HepG2 (cell line): ENCODE measurements around the gene METTL27. TPM values are rescaled to one million over a fixed set of nuclear protein-coding genes. Genes with fewer than 3 reads are reported as not detected.

Source experiments
- DMTF1 ChIP-seq: sonication (generic); formaldehyde crosslinking; IDR thresholded peaks from 2 replicates; pipeline ENCODE4 v1.4.0; 2020; ENCODE audit warnings: mild to moderate bottlenecking, missing genetic modification reagents
- ELF3 ChIP-seq: IDR thresholded peaks from 2 replicates; pipeline ENCODE4 v1.6.1; 2016; ENCODE audit warnings: missing genetic modification reagents, missing compliant biosample characterization
- FOXA3 ChIP-seq: IDR thresholded peaks from 2 replicates; pipeline ENCODE4 v1.6.1; 2016; ENCODE audit warnings: missing genetic modification reagents, missing compliant biosample characterization
- MED1 ChIP-seq: sonication (generic); formaldehyde crosslinking; IDR thresholded peaks from 2 replicates; pipeline ENCODE4 v1.4.0; 2020; ENCODE audit warnings: missing genetic modification reagents
- MXD4 ChIP-seq: IDR thresholded peaks from 2 replicates; pipeline ENCODE4 v1.6.1; 2016; ENCODE audit warnings: mild to moderate bottlenecking, missing biosample characterization, missing genetic modification reagents
- NFIC ChIP-seq: IDR thresholded peaks from 2 replicates; pipeline ENCODE4 v1.6.1; 2012; ENCODE audit warnings: mild to moderate bottlenecking, low read length, inconsistent platforms
- NR2F6 ChIP-seq, 2 experiments: IDR thresholded peaks; 2 replicates each; pipeline ENCODE4 v1.6.1; 2016; ENCODE audit warnings: antibody characterized with exemption in 1 of 2, mild to moderate bottlenecking in 1 of 2
- PCBP1 ChIP-seq: fragments of 200-400 bp; formaldehyde crosslinking; IDR thresholded peaks from 2 replicates; pipeline ENCODE4 v1.6.1; 2017; ENCODE audit warnings: mild to moderate bottlenecking, low read depth, low read length, borderline replicate concordance
- SRSF4 ChIP-seq: fragments of 200-400 bp; formaldehyde crosslinking; IDR thresholded peaks from one replicate; pipeline ENCODE4 v1.6.1; 2018; ENCODE audit warnings: mild to moderate bottlenecking, low read depth, low read length, moderate library complexity; ENCODE audit not compliant: poor library complexity, severe bottlenecking
- USF2 ChIP-seq, 2 experiments: sonication (generic) in 1 of 2; formaldehyde crosslinking in 1 of 2; IDR thresholded peaks; 2 replicates each; pipeline versions ENCODE4 v1.5.1 to v1.6.1; 2011 to 2020; ENCODE audit warnings: borderline replicate concordance in 1 of 2, low read depth in 1 of 2, low read length in 1 of 2, mild to moderate bottlenecking in 1 of 2, missing genetic modification reagents in 1 of 2, moderate library complexity in 1 of 2
- XBP1 ChIP-seq: sonication (generic); formaldehyde crosslinking; IDR thresholded peaks from 2 replicates; pipeline ENCODE4 v1.5.0; 2020; ENCODE audit warnings: missing genetic modification reagents
- ZBTB39 ChIP-seq: sonication (generic); formaldehyde crosslinking; IDR thresholded peaks from 2 replicates; pipeline ENCODE4 v1.5.0; 2020; ENCODE audit warnings: missing genetic modification reagents
- ZNF136 ChIP-seq: sonication (generic); formaldehyde crosslinking; IDR thresholded peaks from 2 replicates; pipeline ENCODE4 v1.8.1; 2022; ENCODE audit warnings: low read depth, mild to moderate bottlenecking, moderate library complexity, missing genetic modification reagents
- ZNF883 ChIP-seq: sonication (generic); formaldehyde crosslinking; IDR thresholded peaks from 2 replicates; pipeline ENCODE4 v1.5.1; 2020; ENCODE audit warnings: mild to moderate bottlenecking, missing genetic modification reagents; ENCODE audit errors: not compliant biosample characterization
- ZNF891 ChIP-seq: sonication (generic); formaldehyde crosslinking; IDR thresholded peaks from 2 replicates; pipeline ENCODE4 v1.5.0; 2020; ENCODE audit warnings: mild to moderate bottlenecking, missing genetic modification reagents
- polyA plus RNA-seq, 8 experiments: library from polyadenylated mRNA; depleted of rRNA in 3 of 8; stranded (reverse) in 7 of 8; unstranded in 1 of 8; fragments of >200 nt; fragmentation: Illumina TruSeq in 4 of 8; extraction: Trizol in 4 of 8; gene quantifications; 2 replicates each; pipeline versions ENCODE4 v1.2.1 to v1.2.3, GENCODE V29; 2011 to 2016; ENCODE audit warnings: low read depth in 4 of 8, missing spikeins in 1 of 8, mixed read lengths in 1 of 8; ENCODE audit not compliant: insufficient read depth in 1 of 8
- total RNA-seq, 5 experiments: library from RNA; depleted of rRNA; stranded (reverse); fragments of >200 nt; fragmentation: Illumina TruSeq; extraction: Trizol; gene quantifications; 2 replicates each; pipeline ENCODE4 v1.2.3, GENCODE V29; 2016; ENCODE audit warnings: low read depth in 1 of 5
- TF ChIP-seq, protein P1 (sequence below): sonication (generic); formaldehyde crosslinking; IDR thresholded peaks from 2 replicates; pipeline ENCODE4 v1.5.1; 2020; ENCODE audit warnings: missing genetic modification reagents, mild to moderate bottlenecking, borderline replicate concordance
- TF ChIP-seq, protein P2 (sequence below): sonication (generic); formaldehyde crosslinking; IDR thresholded peaks from 2 replicates; pipeline ENCODE4 v1.8.1; 2023; ENCODE audit warnings: missing genetic modification reagents, inconsistent platforms, borderline replicate concordance

Gene METTL27
- total and polyA plus RNA-seq, 2 of the 13 experiments (the other 11 are each of a cell fraction or from before 2014, with no cell fraction given) = 2.0 to 3.0 TPM

GRCh38 chr7:73811760-73812168, 30.6 kb downstream of the METTL27 start (continued):
- TF ChIP-seq FOXA3 (CRISPR knock-in tag) (peak; percentile 22; the same call in 1 of the 2 replicates), ZBTB39 (CRISPR knock-in tag) (no peak), MED1 (CRISPR knock-in tag) (0 out of 2 replicates have a peak, but pooled peaks have one; percentile 16), ELF3 (CRISPR knock-in tag) (no peak), ZNF883 (peak; percentile 28), XBP1 (no peak), MXD4 (no peak), DMTF1 (CRISPR knock-in tag) (no peak), ZNF891 (CRISPR knock-in tag) (no peak), PCBP1 (no peak), NFIC (no peak), SRSF4 (no peak), USF2 (IDR thresholded peaks at IDR 0.05; ENCODE audit: low read depth, low read length) (no peak), USF2 (CRISPR knock-in tag; IDR thresholded peaks at IDR 0.05; ENCODE audit: borderline replicate concordance) (no peak), ZNF136 (CRISPR knock-in tag) (no peak), NR2F6 (IDR thresholded peaks at IDR 0.05) (no peak), NR2F6 (CRISPR knock-in tag; IDR thresholded peaks at IDR 0.05) (peak; percentile 25; the same call in 1 of the 2 replicates)
- TF ChIP-seq, protein P1, sequence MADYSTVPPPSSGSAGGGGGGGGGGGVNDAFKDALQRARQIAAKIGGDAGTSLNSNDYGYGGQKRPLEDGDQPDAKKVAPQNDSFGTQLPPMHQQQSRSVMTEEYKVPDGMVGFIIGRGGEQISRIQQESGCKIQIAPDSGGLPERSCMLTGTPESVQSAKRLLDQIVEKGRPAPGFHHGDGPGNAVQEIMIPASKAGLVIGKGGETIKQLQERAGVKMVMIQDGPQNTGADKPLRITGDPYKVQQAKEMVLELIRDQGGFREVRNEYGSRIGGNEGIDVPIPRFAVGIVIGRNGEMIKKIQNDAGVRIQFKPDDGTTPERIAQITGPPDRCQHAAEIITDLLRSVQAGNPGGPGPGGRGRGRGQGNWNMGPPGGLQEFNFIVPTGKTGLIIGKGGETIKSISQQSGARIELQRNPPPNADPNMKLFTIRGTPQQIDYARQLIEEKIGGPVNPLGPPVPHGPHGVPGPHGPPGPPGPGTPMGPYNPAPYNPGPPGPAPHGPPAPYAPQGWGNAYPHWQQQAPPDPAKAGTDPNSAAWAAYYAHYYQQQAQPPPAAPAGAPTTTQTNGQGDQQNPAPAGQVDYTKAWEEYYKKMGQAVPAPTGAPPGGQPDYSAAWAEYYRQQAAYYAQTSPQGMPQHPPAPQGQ (CRISPR knock-in tag) = no peak
- TF ChIP-seq, protein P2, sequence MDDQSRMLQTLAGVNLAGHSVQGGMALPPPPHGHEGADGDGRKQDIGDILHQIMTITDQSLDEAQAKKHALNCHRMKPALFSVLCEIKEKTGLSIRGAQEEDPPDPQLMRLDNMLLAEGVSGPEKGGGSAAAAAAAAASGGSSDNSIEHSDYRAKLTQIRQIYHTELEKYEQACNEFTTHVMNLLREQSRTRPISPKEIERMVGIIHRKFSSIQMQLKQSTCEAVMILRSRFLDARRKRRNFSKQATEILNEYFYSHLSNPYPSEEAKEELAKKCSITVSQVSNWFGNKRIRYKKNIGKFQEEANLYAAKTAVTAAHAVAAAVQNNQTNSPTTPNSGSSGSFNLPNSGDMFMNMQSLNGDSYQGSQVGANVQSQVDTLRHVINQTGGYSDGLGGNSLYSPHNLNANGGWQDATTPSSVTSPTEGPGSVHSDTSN = no peak
